VCaP (cell line): ENCODE measurements around the gene SLCO4A1.

Experiments
- H3K27ac ChIP-seq: fragments of 450-650 bp; 2 replicates; pipeline ENCODE4 v1.5.1; 2017
- TF ChIP-seq, protein P1 (sequence below): fragments of 450-650 bp; conservative IDR thresholded peaks from 2 replicates; pipeline ENCODE4 v1.5.1; 2017; ENCODE audit warnings: mild to moderate bottlenecking, moderate library complexity

The SLCO4A1 gene

GRCh38 chr20:62652894-62653305 lies 10.6 kb downstream of the SLCO4A1 start:
- TF ChIP-seq, protein P1, sequence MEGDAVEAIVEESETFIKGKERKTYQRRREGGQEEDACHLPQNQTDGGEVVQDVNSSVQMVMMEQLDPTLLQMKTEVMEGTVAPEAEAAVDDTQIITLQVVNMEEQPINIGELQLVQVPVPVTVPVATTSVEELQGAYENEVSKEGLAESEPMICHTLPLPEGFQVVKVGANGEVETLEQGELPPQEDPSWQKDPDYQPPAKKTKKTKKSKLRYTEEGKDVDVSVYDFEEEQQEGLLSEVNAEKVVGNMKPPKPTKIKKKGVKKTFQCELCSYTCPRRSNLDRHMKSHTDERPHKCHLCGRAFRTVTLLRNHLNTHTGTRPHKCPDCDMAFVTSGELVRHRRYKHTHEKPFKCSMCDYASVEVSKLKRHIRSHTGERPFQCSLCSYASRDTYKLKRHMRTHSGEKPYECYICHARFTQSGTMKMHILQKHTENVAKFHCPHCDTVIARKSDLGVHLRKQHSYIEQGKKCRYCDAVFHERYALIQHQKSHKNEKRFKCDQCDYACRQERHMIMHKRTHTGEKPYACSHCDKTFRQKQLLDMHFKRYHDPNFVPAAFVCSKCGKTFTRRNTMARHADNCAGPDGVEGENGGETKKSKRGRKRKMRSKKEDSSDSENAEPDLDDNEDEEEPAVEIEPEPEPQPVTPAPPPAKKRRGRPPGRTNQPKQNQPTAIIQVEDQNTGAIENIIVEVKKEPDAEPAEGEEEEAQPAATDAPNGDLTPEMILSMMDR: no peak
- H3K27ac ChIP-seq: peak overlapping the region; percentile 97

- TF ChIP-seq, protein P1: no peak
- H3K27ac ChIP-seq: peak overlapping the region; percentile 97
Observed at GRCh38 chr20:62653373-62653772, 11.1 kb downstream of the SLCO4A1 start.

GRCh38 chr20:62653951-62654685 lies 11.8 kb downstream of the SLCO4A1 start:
- TF ChIP-seq, protein P1: no peak
- H3K27ac ChIP-seq: peak overlapping the region; percentile 97

GRCh38 chr20:62655282-62656196 lies 13.2 kb downstream of the SLCO4A1 start:
- H3K27ac ChIP-seq: peak overlapping the region; percentile 20; the same call in 1 of the 2 replicates
- TF ChIP-seq, protein P1: no peak

DNA sequence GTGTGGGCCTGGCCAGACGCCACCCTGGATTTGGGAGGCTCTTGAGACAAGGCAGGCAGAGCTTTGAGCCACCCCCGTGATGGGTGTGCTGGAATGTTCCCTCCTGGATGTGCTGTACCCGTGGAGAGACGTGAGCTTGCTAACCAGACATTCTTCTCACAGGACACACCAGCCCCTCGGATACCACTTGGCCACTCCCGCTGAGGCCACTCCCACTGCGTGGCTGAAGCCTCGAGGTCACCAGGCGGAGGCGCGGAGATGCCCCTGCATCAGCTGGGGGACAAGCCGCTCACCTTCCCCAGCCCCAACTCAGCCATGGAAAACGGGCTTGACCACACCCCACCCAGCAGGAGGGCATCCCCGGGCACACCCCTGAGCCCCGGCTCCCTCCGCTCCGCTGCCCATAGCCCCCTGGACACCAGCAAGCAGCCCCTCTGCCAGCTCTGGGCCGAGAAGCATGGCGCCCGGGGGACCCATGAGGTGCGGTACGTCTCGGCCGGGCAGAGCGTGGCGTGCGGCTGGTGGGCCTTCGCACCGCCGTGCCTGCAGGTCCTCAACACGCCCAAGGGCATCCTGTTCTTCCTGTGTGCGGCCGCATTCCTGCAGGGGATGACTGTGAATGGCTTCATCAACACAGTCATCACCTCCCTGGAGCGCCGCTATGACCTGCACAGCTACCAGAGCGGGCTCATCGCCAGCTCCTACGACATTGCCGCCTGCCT lies 14.1 kb downstream of the SLCO4A1 start:
- TF ChIP-seq, protein P1: no peak
- H3K27ac ChIP-seq: no peak overlapping the region; the same call in 1 of the 2 replicates

- no peak overlapping the region for H3K27ac ChIP-seq
- TF ChIP-seq, protein P1: no peak
Observed at GRCh38 chr20:62656919-62657588, 14.8 kb downstream of the SLCO4A1 start.
